ENCODE results near the gene FCRLA. TPM values are rescaled to one million over a fixed set of nuclear protein-coding genes. Genes with fewer than 3 reads are reported as not detected.

Gene FCRLA
- total RNA-seq, 6 experiments from 2014 or later = 2.3 to 5.1 (median 2.9) TPM

DNA sequence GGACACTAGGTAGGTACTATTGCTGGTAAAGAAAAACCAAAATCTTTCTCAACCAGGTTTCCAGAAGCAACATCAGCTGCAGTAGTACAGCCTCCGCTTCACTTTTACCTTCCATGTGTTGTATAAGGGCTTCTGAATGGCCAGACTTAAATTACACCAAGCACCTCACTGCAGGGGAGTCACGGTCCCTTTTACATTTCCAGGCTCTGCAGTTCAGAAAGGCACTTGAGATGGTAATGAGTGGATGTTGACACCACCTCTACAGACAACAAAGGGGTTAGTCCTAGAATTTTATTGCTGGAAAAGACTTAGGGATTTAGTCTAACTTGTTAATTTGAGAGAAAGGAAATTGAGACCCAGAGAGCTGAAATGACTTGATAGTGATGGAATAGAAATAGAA lies 30.6 kb downstream of the FCRLA start:
- peaks cover 69% of the 10 kb centered on the region for H3K4me1 Mint-ChIP-seq (ENCODE audit: low read depth)
- H3K27me3 Mint-ChIP-seq (ENCODE audit: insufficient read depth) = no peaks in the 10 kb centered on the region
- no peak overlapping the region for H3K4me3 Mint-ChIP-seq
- peak overlapping the region; percentile 33 for H3K27ac Mint-ChIP-seq
- no peaks in the 10 kb centered on the region for H3K36me3 Mint-ChIP-seq (ENCODE audit: low read depth)
- TF ChIP-seq, protein P1, sequence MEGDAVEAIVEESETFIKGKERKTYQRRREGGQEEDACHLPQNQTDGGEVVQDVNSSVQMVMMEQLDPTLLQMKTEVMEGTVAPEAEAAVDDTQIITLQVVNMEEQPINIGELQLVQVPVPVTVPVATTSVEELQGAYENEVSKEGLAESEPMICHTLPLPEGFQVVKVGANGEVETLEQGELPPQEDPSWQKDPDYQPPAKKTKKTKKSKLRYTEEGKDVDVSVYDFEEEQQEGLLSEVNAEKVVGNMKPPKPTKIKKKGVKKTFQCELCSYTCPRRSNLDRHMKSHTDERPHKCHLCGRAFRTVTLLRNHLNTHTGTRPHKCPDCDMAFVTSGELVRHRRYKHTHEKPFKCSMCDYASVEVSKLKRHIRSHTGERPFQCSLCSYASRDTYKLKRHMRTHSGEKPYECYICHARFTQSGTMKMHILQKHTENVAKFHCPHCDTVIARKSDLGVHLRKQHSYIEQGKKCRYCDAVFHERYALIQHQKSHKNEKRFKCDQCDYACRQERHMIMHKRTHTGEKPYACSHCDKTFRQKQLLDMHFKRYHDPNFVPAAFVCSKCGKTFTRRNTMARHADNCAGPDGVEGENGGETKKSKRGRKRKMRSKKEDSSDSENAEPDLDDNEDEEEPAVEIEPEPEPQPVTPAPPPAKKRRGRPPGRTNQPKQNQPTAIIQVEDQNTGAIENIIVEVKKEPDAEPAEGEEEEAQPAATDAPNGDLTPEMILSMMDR (IDR thresholded peaks at IDR 0.05) = no peak
- DNase-seq = no peak
- H3K9me3 Mint-ChIP-seq = no peaks in the 10 kb centered on the region

DNA sequence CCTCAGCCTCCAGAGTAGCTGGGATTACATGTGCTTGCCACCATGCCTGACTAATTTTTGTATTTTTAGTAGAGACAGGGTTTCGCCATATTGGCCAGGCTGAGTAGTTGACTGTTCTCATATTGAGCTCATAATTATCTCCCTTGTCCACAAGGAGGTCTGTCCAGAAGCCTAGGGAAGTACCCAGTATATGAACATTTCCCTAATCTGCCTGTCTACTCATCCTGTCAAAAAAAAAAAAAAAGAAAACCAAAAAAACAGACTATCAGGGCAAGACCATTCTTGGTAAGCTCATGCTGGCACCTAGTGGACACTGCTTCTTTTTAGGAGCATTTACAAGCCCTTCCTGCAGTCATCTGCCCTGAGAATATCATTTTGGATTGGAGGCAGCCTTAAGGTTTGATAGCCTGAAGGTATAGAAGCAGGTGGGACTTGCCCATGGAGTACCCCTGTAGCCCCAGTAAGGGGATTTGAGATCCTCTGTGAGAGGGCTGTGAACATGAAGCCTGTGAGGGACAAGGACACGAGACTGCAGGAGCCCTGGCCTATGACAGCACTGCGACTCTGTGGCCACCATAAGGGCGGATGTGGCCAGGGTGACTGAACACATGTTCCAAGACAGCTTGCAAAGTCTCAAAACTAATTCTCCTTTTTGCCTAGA lies 31.7 kb downstream of the FCRLA start:
- Mint-ChIP-seq H3K4me3 (no peak overlapping the region; the same call in 1 of the 2 replicates), H3K36me3 (ENCODE audit: low read depth) (no peaks in the 10 kb centered on the region), H3K27me3 (ENCODE audit: insufficient read depth) (no peaks in the 10 kb centered on the region), H3K4me1 (ENCODE audit: low read depth) (peaks cover 62% of the 10 kb centered on the region), H3K27ac (peak overlapping the region; percentile 24), H3K9me3 (no peaks in the 10 kb centered on the region)
- TF ChIP-seq, protein P1 (IDR thresholded peaks at IDR 0.05) = peak; percentile 87
- peak; percentile 82 for DNase-seq

DNA sequence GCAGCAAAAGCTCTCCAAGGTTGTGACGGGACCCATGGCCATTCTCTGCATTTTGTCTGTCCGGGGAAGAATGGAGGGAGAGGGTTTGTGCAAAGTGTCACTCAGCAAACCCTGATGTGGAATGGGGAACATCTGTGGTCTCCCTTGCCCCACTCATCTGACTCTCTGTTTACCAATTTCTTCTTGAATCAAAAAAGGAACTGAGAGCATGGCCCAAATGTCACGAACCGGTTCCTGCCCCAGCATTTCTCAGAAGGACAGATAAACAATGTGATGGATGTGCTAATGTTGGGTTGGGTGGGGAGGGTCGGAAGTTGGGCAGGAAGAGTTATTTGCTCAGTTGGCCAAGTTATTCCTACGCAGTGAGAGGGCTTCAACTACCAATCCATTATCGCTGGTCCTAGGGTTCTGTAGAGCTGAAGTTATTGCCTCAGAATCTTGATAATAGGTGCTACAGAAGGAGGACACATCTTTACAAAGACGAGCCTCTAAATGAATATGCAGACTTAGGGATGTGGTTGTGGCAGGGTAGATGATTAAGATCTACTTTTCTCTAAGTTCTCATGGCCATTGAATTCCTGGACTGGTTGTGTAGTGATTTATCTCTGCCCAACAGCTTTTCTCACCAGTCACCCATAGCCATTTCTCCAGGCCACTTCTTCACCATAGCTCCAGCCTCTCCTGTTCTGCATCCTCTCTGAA lies 33.0 kb downstream of the FCRLA start:
- H3K4me1 Mint-ChIP-seq (ENCODE audit: low read depth) = peaks cover 60% of the 10 kb centered on the region
- H3K27ac Mint-ChIP-seq = no peak overlapping the region
- TF ChIP-seq, protein P1 (IDR thresholded peaks at IDR 0.05) = no peak
- DNase-seq = no peak
- no peaks in the 10 kb centered on the region for H3K27me3 Mint-ChIP-seq (ENCODE audit: insufficient read depth)
- no peaks in the 10 kb centered on the region for H3K9me3 Mint-ChIP-seq
- H3K4me3 Mint-ChIP-seq = no peak overlapping the region
- no peaks in the 10 kb centered on the region for H3K36me3 Mint-ChIP-seq (ENCODE audit: low read depth)

DNA sequence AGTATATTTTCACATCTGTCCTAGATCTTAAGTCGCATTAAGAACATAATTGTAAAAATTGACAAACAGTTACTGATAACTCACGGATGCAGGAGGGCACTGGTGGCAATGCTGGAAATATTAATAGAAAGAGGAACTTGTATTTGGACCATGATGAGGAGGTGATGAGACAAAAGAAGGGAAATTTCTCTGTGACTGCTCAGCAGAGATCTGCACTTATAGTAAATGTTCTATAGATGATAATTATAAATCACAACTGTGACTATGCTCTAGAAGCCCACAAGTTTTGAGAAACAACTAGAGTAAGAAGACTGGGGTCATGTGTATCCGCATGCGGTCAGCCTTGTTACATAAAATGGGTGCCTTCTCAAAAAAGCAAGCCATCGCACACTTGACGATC lies 33.9 kb downstream of the FCRLA start:
- DNase-seq = no peak
- TF ChIP-seq, protein P1 (IDR thresholded peaks at IDR 0.05) = no peak
- no peaks in the 10 kb centered on the region for H3K27me3 Mint-ChIP-seq (ENCODE audit: insufficient read depth)
- H3K4me1 Mint-ChIP-seq (ENCODE audit: low read depth) = peaks cover 58% of the 10 kb centered on the region
- no peaks in the 10 kb centered on the region for H3K36me3 Mint-ChIP-seq (ENCODE audit: low read depth)
- no peaks in the 10 kb centered on the region for H3K9me3 Mint-ChIP-seq
- H3K4me3 Mint-ChIP-seq = no peak overlapping the region
- H3K27ac Mint-ChIP-seq = no peak overlapping the region

DNA sequence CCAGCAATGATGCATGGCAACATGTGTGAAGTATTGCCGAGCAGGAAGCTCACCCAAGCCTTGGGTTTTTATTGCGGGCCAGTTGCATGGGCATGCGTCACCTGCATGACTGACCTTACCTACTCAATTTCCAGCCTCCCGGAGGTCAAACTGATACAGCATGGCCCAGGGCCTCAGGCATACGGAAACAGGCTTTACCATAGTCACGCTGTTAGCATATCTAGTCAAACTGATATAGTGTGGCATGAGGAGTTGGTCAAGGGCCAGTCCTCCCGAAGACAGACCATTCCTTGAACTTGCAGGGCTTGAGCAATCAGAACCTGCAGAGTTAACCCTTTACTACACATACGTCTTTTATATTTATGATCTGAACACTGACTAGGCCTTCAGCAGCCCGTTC lies 36.2 kb downstream of the FCRLA start:
- H3K9me3 Mint-ChIP-seq = no peaks in the 10 kb centered on the region

More for the DNA sequence above, 36.2 kb downstream of the FCRLA start:
- no peaks in the 10 kb centered on the region; the same call in 1 of the 2 replicates for H3K27me3 Mint-ChIP-seq (ENCODE audit: insufficient read depth)
- no peak for DNase-seq
- TF ChIP-seq, protein P1 (IDR thresholded peaks at IDR 0.05) = no peak
- H3K27ac Mint-ChIP-seq = peak overlapping the region; percentile 92
- no peak overlapping the region for H3K4me3 Mint-ChIP-seq
- no peaks in the 10 kb centered on the region for H3K36me3 Mint-ChIP-seq (ENCODE audit: low read depth)
- peaks cover 38% of the 10 kb centered on the region for H3K4me1 Mint-ChIP-seq (ENCODE audit: low read depth)

All from HFFc6 (cell line).